Heart right ventricle (tissue), 16 donors: ENCODE results near the gene CDK2AP2. TPM values are rescaled to one million over a fixed set of nuclear protein-coding genes. Genes with fewer than 3 reads are reported as not detected.

Experiments used
- ATAC-seq, 8 donors: fragments of 200-7000 bp; cut with Tn5 transposase; one replicate each; pipeline ENCODE4 v1.9.1; 2020; ENCODE audit warnings: mild to moderate bottlenecking in 8 of 8, moderate library complexity in 8 of 8, moderate number of reproducible peaks in 1 of 8
- DNase-seq, 2 donors: peaks; one replicate each; pipeline ENCODE4 v3.0.0-alpha.2; 2020
- H3K27ac ChIP-seq, 10 donors: fragments of 200-600 bp; sonication (generic) in 2 of 10; one replicate each; pipeline versions ENCODE4 v1.5.0 to v1.8.0; 2020 to 2022; ENCODE audit warnings: mild to moderate bottlenecking in 3 of 10
- H3K27me3 ChIP-seq, 7 donors: fragments of 200-600 bp; one replicate each; pipeline ENCODE4 v1.8.0; 2021 to 2022; ENCODE audit warnings: mild to moderate bottlenecking in 2 of 7
- H3K36me3 ChIP-seq, 9 donors: fragments of 200-600 bp; sonication (generic) in 1 of 9; one replicate each; pipeline versions ENCODE4 v1.5.0 to v1.8.0; 2020 to 2022; ENCODE audit warnings: mild to moderate bottlenecking in 2 of 9
- H3K4me1 ChIP-seq, 9 donors: fragments of 200-600 bp; sonication (generic) in 1 of 9; one replicate each; pipeline versions ENCODE4 v1.5.0 to v1.8.0; 2020 to 2022; ENCODE audit warnings: mild to moderate bottlenecking in 4 of 9
- H3K4me3 ChIP-seq, 10 donors: fragments of 200-600 bp; sonication (generic) in 2 of 10; one replicate each; pipeline versions ENCODE4 v1.5.0 to v1.8.0; 2020 to 2022; ENCODE audit warnings: mild to moderate bottlenecking in 7 of 10, moderate library complexity in 2 of 10
- H3K9me3 ChIP-seq, 11 donors: fragments of 200-600 bp in 10 of 11; sonication (generic) in 2 of 11; one replicate each; pipeline versions ENCODE4 v1.5.0 to v1.8.0; 2013 to 2022; ENCODE audit warnings: mild to moderate bottlenecking in 2 of 11, control low read depth in 1 of 11, moderate library complexity in 1 of 11
- WGBS, 2 donors: extraction: QIAGEN DNeasy Blood & Tissue Kit; methylation state at CpG; one replicate each; pipeline ENCODE4 v1.1.7; 2013; ENCODE audit warnings: inconsistent platforms in 1 of 2; 5-methylcytosine and 5-hydroxymethylcytosine counted together
- intact Hi-C, 10 donors: fragments of 100-400 bp; cut with DNase I; formaldehyde crosslinking; loops; one replicate each; pipeline versions ENCODE4 v1.11.1 to v1.14.2; 2022
- polyA plus RNA-seq, 2 donors: library from polyadenylated mRNA; stranded (reverse); fragments of 200-250 nt; gene quantifications; one replicate each; pipeline ENCODE4 v1.2.3, GENCODE V29; 2013
- total RNA-seq, 10 donors: library from RNA; stranded (reverse); fragmentation: NEBNext Ultra II Directional in 3 of 10; extraction: Animal tissue kit (Norgen Biotek cat#: 25700) in 3 of 10; gene quantifications; one replicate each; pipeline versions ENCODE4 v1.2.1 to v1.2.4, GENCODE V29; 2021 to 2023
- TF ChIP-seq, protein P1 (sequence below), 9 donors: fragments of 200-600 bp; sonication (generic) in 2 of 9; IDR thresholded peaks; one replicate each; pipeline versions ENCODE4 v1.5.0 to v1.8.0; 2021 to 2022; ENCODE audit warnings: antibody characterized with exemption in 9 of 9, mild to moderate bottlenecking in 5 of 9, moderate library complexity in 1 of 9
- donor health status: Arrhythmogenic right ventricular cardiomyopathy.
- donor health status: ischemic (EF 13 %, LVEDD 7.1; RV severe dilation, severe dysfunction).
- donor health status: healthy with polysubstance abuse.
- donor health status: DM: no; HTN: yes; CAD: no.
- donor health status: DM: no; HTN: no; CAD: no.
- donor health status: ischemic (EF 25% LVEDD 6.9; RV normal size, moderate dysfunction).
- donor health status: ischemic (EF 25% LVEDD 5.7; RV mildly dilated, moderate dysfunction).
- donor health status: healthy.
- donor health status: DM: yes; HTN: yes; CAD: no.
- donor health status: Ischemic cardiomyopathy.
- donor health status: ischemic (EF 35%, LVEDD 5.7; RV mildly dilated, moderate dysfunction).
- donor health status: nonischemic (EF 11% LVEDD 7.7; RV severe dilation, severe dysfunction).
- donor health status: DM: yes; HTN: yes; CAD: no.
- donor health status: PGD.
- donor health status: ischemic (EF 29% LVEDD 5.4; RV normal size, mild dysfunction).
- donor health status: nonischemic (EF 23%, LVEDD 6.1; RV moderate dilation, normal function).

The CDK2AP2 gene
- total and polyA plus RNA-seq, 12 donors: 29.3 to 602 (median 57.2) TPM

DNA sequence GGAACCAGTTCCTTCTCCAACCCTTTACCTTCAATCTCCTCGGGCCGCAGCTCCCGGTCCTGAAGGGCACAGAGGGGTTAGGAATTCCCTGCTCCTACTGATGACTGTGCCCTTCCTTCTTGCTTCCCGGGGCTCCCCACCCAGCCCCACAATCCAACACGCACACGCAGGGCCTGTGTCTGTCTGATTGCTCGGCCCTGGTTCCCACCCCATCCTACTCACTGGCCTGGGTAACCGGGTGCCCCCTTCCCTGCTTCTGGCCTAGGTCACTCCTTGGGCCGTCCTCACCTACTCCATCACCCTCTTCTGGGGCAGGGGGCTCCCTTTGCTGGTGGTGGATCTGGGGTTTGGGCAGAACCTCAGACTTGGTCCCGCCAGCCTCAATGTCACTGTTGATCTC is 14.0 kb upstream of the CDK2AP2 start:
- intact Hi-C loops: no loop called here
- 81 to 82% methylated on average over 10 of the region's 10 CpGs for WGBS, 2 donors

DNA sequence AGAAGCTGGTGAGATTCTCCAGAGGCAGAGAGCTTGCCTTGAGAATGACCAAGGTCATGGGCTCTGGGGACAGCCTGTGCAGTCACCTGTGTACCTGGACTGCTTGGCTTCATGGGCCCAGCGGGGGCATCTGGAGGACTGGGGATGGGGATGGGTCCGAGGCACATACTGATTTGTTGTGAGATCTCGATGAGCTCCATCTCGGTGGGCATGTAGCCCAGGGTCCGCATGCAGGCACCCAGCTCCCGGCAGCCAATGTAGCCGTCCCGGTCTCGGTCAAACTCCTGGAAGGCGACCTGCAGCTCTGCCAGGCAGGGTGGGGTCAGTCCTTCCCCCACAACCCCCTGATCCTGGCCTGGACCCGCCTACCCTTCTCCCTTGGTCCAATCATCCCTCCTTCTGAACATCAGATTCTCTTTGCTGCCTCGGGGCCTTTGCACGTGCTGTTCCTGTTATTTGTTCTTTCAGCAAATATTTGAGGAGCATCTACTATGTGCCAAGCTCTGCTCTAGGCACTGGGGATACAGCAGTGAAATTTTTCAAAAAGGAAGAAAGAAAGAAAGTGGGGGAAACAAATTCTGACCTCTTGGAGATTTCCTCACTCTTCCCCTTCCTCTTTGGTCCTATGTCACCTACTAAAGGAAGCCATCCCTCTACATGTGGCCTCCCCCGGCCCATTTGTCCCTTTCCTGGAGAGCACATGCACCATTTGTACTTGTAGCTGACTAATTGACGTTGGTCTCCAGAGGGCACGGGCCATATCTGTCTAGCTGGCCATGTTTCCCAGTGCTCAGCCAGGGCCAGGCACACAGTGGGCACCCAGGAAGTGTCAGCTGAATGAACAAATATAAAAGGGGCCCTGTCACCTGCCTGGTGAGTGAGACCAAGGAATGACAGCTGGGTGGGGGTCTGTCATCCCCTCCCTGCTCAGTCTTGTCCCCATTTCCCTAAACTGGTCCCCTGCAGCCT is 13.2 kb upstream of the CDK2AP2 start:
- Histone ChIP-seq H3K27me3 (peaks cover 0 to 6% (median 0%) of the 10 kb centered on the region in 7 donors), H3K36me3 (no peaks in the 10 kb centered on the region), H3K27ac (no peak overlapping the region), H3K4me1 (no peaks in the 10 kb centered on the region), H3K9me3 (no peaks in the 10 kb centered on the region), H3K4me3 (no peak overlapping the region)
- DNase-seq (no peak), ATAC-seq (no peak)
- 86 to 90% methylated on average over 16 of the region's 16 CpGs for WGBS, 2 donors
- TF ChIP-seq, protein P1, sequence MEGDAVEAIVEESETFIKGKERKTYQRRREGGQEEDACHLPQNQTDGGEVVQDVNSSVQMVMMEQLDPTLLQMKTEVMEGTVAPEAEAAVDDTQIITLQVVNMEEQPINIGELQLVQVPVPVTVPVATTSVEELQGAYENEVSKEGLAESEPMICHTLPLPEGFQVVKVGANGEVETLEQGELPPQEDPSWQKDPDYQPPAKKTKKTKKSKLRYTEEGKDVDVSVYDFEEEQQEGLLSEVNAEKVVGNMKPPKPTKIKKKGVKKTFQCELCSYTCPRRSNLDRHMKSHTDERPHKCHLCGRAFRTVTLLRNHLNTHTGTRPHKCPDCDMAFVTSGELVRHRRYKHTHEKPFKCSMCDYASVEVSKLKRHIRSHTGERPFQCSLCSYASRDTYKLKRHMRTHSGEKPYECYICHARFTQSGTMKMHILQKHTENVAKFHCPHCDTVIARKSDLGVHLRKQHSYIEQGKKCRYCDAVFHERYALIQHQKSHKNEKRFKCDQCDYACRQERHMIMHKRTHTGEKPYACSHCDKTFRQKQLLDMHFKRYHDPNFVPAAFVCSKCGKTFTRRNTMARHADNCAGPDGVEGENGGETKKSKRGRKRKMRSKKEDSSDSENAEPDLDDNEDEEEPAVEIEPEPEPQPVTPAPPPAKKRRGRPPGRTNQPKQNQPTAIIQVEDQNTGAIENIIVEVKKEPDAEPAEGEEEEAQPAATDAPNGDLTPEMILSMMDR (IDR thresholded peaks at IDR 0.05): no peak
- intact Hi-C loops: no loop called here

More for the DNA sequence above, 14.0 kb upstream of the CDK2AP2 start:
- DNase-seq: no peak
- ATAC-seq: no peak
- Histone ChIP-seq H3K9me3 (no peaks in the 10 kb centered on the region), H3K27ac (no peak overlapping the region), H3K27me3 (peaks cover 0 to 6% (median 0%) of the 10 kb centered on the region in 7 donors), H3K4me3 (no peak overlapping the region), H3K4me1 (no peaks in the 10 kb centered on the region), H3K36me3 (no peaks in the 10 kb centered on the region)
- TF ChIP-seq, protein P1 (IDR thresholded peaks at IDR 0.05): no peak

DNA sequence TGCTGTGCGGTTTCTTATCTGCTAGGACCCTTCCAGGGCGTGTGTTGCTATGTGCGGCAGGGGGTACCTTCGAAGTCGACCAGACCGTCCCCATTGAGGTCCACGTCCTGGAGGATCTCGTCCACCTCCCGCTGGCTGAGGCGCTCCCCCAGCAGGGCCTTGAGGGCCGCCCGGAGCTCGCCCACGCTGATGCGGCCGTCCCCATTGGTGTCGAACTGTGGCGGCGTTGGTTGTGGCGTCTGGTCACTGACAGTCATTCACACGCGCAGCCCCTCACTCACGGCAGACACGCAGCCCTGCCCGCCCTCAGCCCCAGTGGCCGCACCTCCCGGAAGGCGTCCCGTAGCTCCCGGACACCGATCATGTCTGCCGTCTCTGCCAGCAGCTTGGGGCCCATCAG is 11.8 kb upstream of the CDK2AP2 start:
- H3K4me3 ChIP-seq: no peak overlapping the region
- no peaks in the 10 kb centered on the region for H3K9me3 ChIP-seq
- TF ChIP-seq, protein P1 (IDR thresholded peaks at IDR 0.05): no peak
- WGBS, 2 donors: 85 to 87% methylated on average over 32 of the region's 32 CpGs
- intact Hi-C loops: no loop called here
- H3K27me3 ChIP-seq: peaks cover 0 to 6% (median 0%) of the 10 kb centered on the region in 7 donors
- DNase-seq (no peak), ATAC-seq (no peak)
- H3K36me3 ChIP-seq: no peaks in the 10 kb centered on the region
- H3K27ac ChIP-seq: no peak overlapping the region
- no peaks in the 10 kb centered on the region for H3K4me1 ChIP-seq

DNA sequence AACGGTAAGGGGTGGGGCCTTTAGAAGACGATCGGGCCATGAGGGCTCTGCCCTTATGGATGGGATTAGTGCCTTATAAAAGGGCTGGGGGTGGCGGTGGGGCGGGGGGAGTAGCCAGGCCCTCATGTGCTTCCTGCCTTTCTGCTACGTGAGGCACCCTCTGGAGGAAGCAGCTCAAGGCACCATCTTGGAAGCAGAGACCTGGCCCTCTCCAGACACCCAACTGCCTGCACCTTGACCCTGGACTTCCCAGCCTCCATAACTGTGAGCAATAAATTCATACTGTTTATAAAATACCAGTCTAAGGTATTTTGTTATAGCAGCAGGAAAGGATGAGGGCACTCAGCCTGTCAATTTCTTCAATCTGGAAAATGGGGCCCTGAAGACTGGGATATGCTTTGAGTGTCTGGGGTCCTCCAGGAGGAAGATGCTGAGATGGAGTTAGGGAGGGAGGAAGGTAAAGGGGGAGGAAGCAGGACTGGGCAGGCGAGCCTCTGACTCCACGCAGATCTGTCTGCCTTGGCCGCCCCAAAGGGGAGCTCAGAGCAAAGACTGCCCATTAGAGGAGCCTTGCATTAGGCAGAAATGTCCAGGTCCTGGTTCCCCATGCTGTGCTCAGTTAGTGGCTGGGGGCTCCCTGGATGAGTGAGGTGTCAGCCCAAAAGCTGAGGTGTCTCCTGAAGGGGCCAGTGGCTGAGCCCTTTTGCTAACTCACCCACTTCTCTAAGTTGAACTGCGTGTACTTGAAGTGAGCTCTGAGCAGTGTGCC is 10.0 kb upstream of the CDK2AP2 start:
- ATAC-seq: no peak
- Histone ChIP-seq H3K27me3 (peaks cover 0 to 8% (median 0%) of the 10 kb centered on the region in 7 donors), H3K4me3 (no peak overlapping the region), H3K27ac (no peak overlapping the region), H3K9me3 (no peaks in the 10 kb centered on the region), H3K36me3 (no peaks in the 10 kb centered on the region), H3K4me1 (no peaks in the 10 kb centered on the region)
- TF ChIP-seq, protein P1 (IDR thresholded peaks at IDR 0.05): no peak
- WGBS, 2 donors: 78 to 80% methylated on average over 10 of the region's 10 CpGs
- intact Hi-C loops: no loop called here
- no peak for DNase-seq
